Left ventricle myocardium inferior (tissue), 1 donor: ENCODE data around the gene TBL1X. TPM values are rescaled to one million over a fixed set of nuclear protein-coding genes. Genes with fewer than 3 reads are reported as not detected.
"Not testable (repeated sequence)": the region's sequence is repeated elsewhere in the genome, so short reads cannot be mapped to it uniquely, and the experiment has no call there.

ENCODE experiments used
- DNase-seq: peaks from one replicate; pipeline ENCODE4 v3.0.0-alpha.2; 2020
- H3K27ac ChIP-seq: fragments of 200-600 bp; replicated peaks from 2 replicates; pipeline ENCODE4 v1.8.0; 2021
- H3K27me3 ChIP-seq: fragments of 200-600 bp; 2 replicates; pipeline ENCODE4 v1.8.0; 2021; ENCODE audit warnings: low read depth
- H3K36me3 ChIP-seq: fragments of 200-600 bp; 2 replicates; pipeline ENCODE4 v1.8.0; 2021
- H3K4me1 ChIP-seq: fragments of 200-600 bp; 2 replicates; pipeline ENCODE4 v1.8.0; 2021
- H3K4me3 ChIP-seq: fragments of 200-600 bp; 2 replicates; pipeline ENCODE4 v1.8.0; 2021; ENCODE audit warnings: mild to moderate bottlenecking, moderate library complexity
- H3K9me3 ChIP-seq: fragments of 200-600 bp; replicated peaks from 2 replicates; pipeline ENCODE4 v1.8.0; 2021
- intact Hi-C: fragments of 100-400 bp; cut with micrococcal nuclease; formaldehyde crosslinking; loops from one replicate; pipeline ENCODE4 v1.11.0; 2022
- total RNA-seq: library from RNA; stranded (reverse); fragmentation: NEBNext Ultra II Directional; extraction: Animal tissue kit (Norgen Biotek cat#: 25700); gene quantifications from one replicate; pipeline ENCODE4 v1.2.1, GENCODE V29; 2021
- TF ChIP-seq, protein P1 (sequence below): fragments of 200-600 bp; IDR thresholded peaks from 2 replicates; pipeline ENCODE4 v1.8.0; 2021; ENCODE audit warnings: antibody characterized with exemption, mild to moderate bottlenecking, borderline replicate concordance
- donor health status: DM: no; HTN: yes; CAD: no; lungs with severe emphysema.

The TBL1X gene
- total RNA-seq, 1 donor from 2014 or later: 9.4 TPM

DNA sequence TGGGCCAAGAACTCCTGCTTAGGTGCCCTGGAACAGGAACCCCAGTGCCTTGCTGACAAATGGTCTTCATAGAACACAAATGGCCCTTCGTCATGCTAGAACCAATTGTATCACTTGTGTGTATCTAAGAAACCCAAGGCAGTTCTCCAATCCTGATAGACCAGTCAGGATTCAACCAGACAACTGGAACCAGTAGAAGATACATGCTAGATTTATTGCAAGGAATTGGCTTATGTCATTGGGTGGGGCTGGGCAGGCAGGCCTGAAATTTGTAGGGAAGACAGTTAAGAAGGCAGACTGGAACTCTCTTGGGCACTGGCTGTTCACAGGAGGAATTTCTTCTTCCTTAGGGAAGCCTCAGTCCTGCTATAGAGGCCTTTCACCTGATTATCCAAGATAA, 17.0 kb upstream of the TBL1X start:
- DNase-seq: no peak
- no peak overlapping the region for H3K27ac ChIP-seq
- no peak overlapping the region for H3K4me3 ChIP-seq
- H3K4me1 ChIP-seq: no peaks in the 10 kb centered on the region
- TF ChIP-seq, protein P1, sequence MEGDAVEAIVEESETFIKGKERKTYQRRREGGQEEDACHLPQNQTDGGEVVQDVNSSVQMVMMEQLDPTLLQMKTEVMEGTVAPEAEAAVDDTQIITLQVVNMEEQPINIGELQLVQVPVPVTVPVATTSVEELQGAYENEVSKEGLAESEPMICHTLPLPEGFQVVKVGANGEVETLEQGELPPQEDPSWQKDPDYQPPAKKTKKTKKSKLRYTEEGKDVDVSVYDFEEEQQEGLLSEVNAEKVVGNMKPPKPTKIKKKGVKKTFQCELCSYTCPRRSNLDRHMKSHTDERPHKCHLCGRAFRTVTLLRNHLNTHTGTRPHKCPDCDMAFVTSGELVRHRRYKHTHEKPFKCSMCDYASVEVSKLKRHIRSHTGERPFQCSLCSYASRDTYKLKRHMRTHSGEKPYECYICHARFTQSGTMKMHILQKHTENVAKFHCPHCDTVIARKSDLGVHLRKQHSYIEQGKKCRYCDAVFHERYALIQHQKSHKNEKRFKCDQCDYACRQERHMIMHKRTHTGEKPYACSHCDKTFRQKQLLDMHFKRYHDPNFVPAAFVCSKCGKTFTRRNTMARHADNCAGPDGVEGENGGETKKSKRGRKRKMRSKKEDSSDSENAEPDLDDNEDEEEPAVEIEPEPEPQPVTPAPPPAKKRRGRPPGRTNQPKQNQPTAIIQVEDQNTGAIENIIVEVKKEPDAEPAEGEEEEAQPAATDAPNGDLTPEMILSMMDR: no peak
- no peaks in the 10 kb centered on the region for H3K27me3 ChIP-seq
- no peaks in the 10 kb centered on the region for H3K9me3 ChIP-seq
- H3K36me3 ChIP-seq: no peaks in the 10 kb centered on the region
- intact Hi-C loops: no loop called here

DNA sequence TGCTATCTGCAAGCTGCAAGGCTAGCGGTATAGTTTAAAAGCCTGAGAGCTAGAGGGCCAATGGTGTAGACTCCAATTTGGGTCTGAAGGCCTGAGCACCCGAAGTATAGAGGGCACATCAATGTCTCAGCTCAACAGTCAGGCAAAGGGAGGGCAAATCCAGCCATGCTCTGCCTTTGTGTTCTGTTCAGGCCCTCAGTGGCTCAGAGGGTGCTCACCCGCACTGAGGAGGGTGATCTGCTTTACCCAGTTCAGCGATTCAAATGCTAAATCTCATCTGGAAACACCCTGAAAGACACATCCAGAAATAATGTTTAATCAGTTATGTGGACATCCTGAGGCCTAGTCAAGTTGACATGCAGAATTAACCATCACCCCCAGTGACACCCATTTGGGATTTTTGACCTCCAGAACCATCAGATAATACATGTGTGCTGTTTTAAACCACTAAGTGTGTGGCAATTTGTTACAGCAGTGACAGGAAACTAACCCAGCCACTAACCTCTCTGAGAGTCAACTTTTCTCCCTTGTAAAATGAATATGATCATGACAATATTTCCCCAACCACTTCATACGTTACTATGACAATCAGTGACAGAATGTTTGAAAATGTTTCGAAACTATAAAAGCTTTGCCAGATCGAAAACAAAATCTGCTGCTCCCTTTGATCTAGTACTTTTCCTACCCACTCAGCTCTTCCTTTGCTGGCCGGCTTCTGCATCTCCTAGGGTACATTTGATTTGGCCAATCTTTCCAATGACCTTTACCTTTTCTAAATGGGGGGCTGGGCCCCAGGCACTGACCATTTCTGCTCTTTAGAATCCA, 8.4 kb upstream of the TBL1X start:
- Histone ChIP-seq H3K4me1 (no peaks in the 10 kb centered on the region), H3K4me3 (no peak overlapping the region), H3K27ac (no peak overlapping the region), H3K27me3 (no peaks in the 10 kb centered on the region), H3K9me3 (no peaks in the 10 kb centered on the region), H3K36me3 (no peaks in the 10 kb centered on the region)
- no peak for DNase-seq
- TF ChIP-seq, protein P1: no peak
- intact Hi-C loops: no loop called here

DNA sequence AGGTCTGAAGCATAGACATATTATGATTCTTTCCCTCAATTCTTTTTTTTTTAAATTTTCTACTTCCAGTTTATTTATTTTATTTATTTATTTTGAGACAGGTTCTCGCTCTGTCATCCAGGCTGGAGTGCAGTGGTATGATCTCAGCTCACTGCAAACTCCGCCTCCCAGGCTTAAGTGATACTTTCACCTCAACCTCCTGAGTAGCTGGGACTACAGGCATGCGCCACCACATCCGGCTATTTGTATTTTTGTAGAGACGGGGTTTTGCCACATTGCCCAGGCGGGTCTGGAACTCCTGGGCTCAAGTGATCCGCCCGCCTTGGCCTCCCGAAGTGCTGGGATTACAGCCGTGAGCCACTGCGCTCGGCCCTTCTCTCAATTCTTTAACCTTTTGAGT, 6.8 kb upstream of the TBL1X start:
- H3K27ac ChIP-seq, intact Hi-C loops, H3K4me3 ChIP-seq, DNase-seq, H3K9me3 ChIP-seq, H3K27me3 ChIP-seq, H3K4me1 ChIP-seq, H3K36me3 ChIP-seq: not testable (repeated sequence)

DNA sequence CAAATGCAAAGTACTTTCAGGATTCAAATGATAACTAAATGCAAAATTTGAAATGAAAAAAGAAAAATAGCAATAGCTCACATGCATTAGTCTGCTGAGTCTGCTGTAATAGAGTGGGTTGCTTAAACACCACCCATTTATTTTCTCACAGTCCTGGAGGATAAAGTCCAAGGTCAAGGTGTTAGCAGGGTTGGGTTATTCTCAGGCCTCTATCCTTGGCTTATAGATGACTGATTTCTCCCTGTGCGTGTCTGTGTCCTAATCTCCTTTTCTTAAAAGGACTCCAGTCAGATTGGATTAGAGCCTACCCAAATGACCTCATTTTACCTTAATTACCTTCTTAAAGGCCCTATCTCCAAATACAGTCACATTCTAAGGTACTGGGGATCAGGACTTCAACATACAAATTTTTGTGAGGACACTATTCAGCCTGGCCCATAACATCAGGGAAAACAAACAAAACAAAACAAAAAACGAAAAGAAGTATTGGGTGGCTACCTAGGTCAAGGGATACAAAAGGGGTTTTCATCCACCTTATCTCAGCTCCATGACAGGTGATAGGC, 6.3 kb upstream of the TBL1X start:
- H3K36me3 ChIP-seq: no peaks in the 10 kb centered on the region
- peaks cover 10% of the 10 kb centered on the region for H3K4me1 ChIP-seq
- intact Hi-C loops: no loop called here
- no peak for DNase-seq
- H3K9me3 ChIP-seq: no peaks in the 10 kb centered on the region
- H3K27ac ChIP-seq: no peak overlapping the region
- no peak overlapping the region for H3K4me3 ChIP-seq
- TF ChIP-seq, protein P1: no peak
- H3K27me3 ChIP-seq: no peaks in the 10 kb centered on the region

DNA sequence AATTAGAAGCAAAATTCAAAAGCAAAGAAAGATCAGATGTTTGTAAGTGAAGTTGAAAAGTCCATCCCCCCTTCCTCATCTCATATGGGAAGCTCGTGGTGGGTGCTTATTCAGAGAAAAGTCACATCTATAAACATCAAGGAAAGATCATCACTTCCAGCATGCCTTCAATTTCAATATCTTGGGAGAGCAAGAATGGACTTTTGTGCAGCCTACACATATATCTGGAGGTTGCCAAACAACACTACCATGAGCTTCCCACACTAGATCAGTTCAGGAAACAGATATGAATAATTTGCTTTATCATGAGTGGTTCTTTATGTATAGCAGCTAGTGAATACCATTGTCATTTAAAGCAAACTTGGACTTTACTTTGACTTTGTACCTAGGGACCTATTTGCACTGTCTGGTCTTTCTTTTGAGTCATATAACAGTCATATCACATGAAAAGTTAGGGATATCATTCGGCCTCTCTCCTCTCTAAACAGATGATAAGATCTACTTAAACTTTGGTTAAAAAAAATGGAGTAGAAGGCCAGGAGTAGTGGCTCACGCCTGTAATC, 5.6 kb upstream of the TBL1X start:
- Histone ChIP-seq H3K4me3 (no peak overlapping the region), H3K36me3 (no peaks in the 10 kb centered on the region), H3K27me3 (no peaks in the 10 kb centered on the region), H3K9me3 (no peaks in the 10 kb centered on the region), H3K27ac (no peak overlapping the region), H3K4me1 (peaks cover 14% of the 10 kb centered on the region)
- TF ChIP-seq, protein P1: no peak
- intact Hi-C loops: no loop called here
- DNase-seq: no peak

DNA sequence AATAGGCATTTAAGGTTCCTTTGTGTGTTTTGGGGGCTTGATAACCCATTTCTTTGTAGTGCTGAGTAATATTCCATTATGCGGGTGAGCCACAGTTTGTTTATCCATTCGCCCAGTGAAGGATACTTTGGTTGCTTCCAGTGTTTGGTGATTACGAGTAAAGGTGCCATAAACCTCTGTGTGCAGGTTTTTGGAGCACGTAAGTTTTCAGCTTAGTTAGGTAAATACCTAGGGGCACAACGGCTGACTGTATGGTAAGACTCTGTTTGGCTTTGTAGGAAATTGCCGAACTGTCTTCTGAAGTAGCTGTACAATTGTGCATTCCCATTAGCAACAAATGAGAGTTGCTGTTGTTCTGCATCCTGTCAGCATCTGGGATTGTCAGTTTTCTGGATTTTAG, 3.8 kb upstream of the TBL1X start:
- Histone ChIP-seq H3K4me1 (peaks cover 19% of the 10 kb centered on the region), H3K27ac (no peak overlapping the region), H3K9me3 (no peaks in the 10 kb centered on the region), H3K27me3 (no peaks in the 10 kb centered on the region), H3K4me3 (no peak overlapping the region), H3K36me3 (no peaks in the 10 kb centered on the region)
- DNase-seq: no peak
- intact Hi-C loops: loop anchor here (10.0 kb wide), 1 partner anchor 116 kb away; no protein-coding TSS in a partner anchor
- TF ChIP-seq, protein P1: no peak
